Transverse colon (tissue), 4 donors: Measurements from ENCODE around the gene IPO11. TPM values are rescaled to one million over a fixed set of nuclear protein-coding genes. Genes with fewer than 3 reads are reported as not detected.
A peak's percentile ranks its signal among the peaks of the same experiment; 100 is the strongest.

Experiments
- DNase-seq: peaks from one replicate; pipeline ENCODE4 v3.0.0-alpha.2; 2019
- H3K27ac ChIP-seq, 4 donors: fragments of 200-600 bp; sonication (generic); 2 replicates each; pipeline ENCODE4 v1.5.1; 2016 to 2018; ENCODE audit warnings: inconsistent platforms in 4 of 4
- H3K27me3 ChIP-seq: fragments of 200-600 bp; sonication (generic); 2 replicates; pipeline ENCODE4 v1.5.1; 2017; ENCODE audit warnings: inconsistent platforms
- H3K36me3 ChIP-seq, 4 donors: fragments of 200-600 bp; sonication (generic); 2 replicates each; pipeline ENCODE4 v1.5.1; 2017 to 2019; ENCODE audit warnings: inconsistent platforms in 4 of 4
- H3K4me1 ChIP-seq, 4 donors: fragments of 200-600 bp; sonication (generic); 2 replicates each; pipeline ENCODE4 v1.5.1; 2017 to 2020; ENCODE audit warnings: inconsistent platforms in 4 of 4
- H3K4me3 ChIP-seq, 4 donors: fragments of 200-600 bp; sonication (generic); 1 replicate in 1 of 4; 2 replicates in 3 of 4; pipeline versions ENCODE4 v1.5.1 to v1.6.1; 2017 to 2019; ENCODE audit warnings: inconsistent platforms in 4 of 4
- H3K9me3 ChIP-seq, 2 donors: fragments of 200-600 bp; sonication (generic); 2 replicates each; pipeline ENCODE4 v1.5.1; 2017 to 2019; ENCODE audit warnings: inconsistent platforms in 2 of 2
- CTCF ChIP-seq, 5 experiments: fragments of 200-600 bp in 3 of 5; fragments of 450-650 bp in 2 of 5; sonication (generic) in 3 of 5; IDR thresholded peaks; 1 replicate in 2 of 5; 2 replicates in 3 of 5; pipeline ENCODE4 v1.5.1; 2016 to 2017; ENCODE audit warnings: antibody characterized with exemption in 5 of 5, inconsistent platforms in 3 of 5, mild to moderate bottlenecking in 2 of 5, moderate library complexity in 1 of 5
- EP300 ChIP-seq: sonication (generic); formaldehyde crosslinking; IDR thresholded peaks from one replicate; pipeline ENCODE4 v1.6.1; 2017; ENCODE audit warnings: antibody characterized with exemption, low read depth
- POLR2A ChIP-seq: fragments of 450-650 bp; IDR thresholded peaks from one replicate; pipeline ENCODE4 v1.6.1; 2016; ENCODE audit warnings: antibody characterized with exemption, mild to moderate bottlenecking, moderate library complexity
- POLR2AphosphoS5 ChIP-seq, 3 donors: sonication (generic); formaldehyde crosslinking; IDR thresholded peaks; one replicate each; pipeline ENCODE4 v1.6.1; 2016; ENCODE audit warnings: antibody characterized with exemption in 3 of 3
- WGBS, 2 donors: methylation state at CpG; one replicate each; pipeline ENCODE4 v1.1.5; 2018; ENCODE audit warnings: low coverage in 1 of 2; 5-methylcytosine and 5-hydroxymethylcytosine counted together
- in situ Hi-C, 4 donors: fragments of 200-750 bp; cut with MboI; loops; one replicate each; pipeline versions ENCODE4 v1.15.0 to v1.15.1; 2017; ENCODE audit warnings: low sequenced_read_pairs in 3 of 4, low pct_ligation_motif_present in 1 of 4, low pct_unique_long_range_greater_than_20kb in 1 of 4
- intact Hi-C: fragments of 100-400 bp; cut with DNase I; formaldehyde crosslinking; loops from one replicate; pipeline ENCODE4 v1.15.1; 2023; ENCODE audit warnings: low total_unique reads
- total RNA-seq, 4 donors: library from RNA; depleted of rRNA; stranded (reverse); fragments of >200 nt; gene quantifications; one replicate each; pipeline ENCODE4 v1.1.0, GENCODE V29; 2016

IPO11 gene
- 10 to 100 TPM in 3 of 4 donors, 1 to 10 TPM in 1; 6.4 to 37.8 (median 16.3) TPM for total RNA-seq

- WGBS, 2 donors = 0 to 2% methylated on average over 8 to 64 of the region's 66 CpGs
- H3K27ac ChIP-seq = peak within 1 kb of the TSS; percentile 69 to 90 (median 79)
- H3K27me3 ChIP-seq = no peaks in the 10 kb centered on the region
- no peaks in the 10 kb centered on the region for H3K36me3 ChIP-seq
- H3K4me3 ChIP-seq = peak within 1 kb of the TSS; percentile 61 to 93 (median 86)
- intact Hi-C loops = no loop called here
- DNase-seq = peak; percentile 99
- H3K4me1 ChIP-seq = peaks cover 9 to 18% (median 12%) of the 10 kb centered on the region in 4 donors
- H3K9me3 ChIP-seq = no peaks in the 10 kb centered on the region
- in situ Hi-C loops = no loop called here
- peak; percentile 78 for TF ChIP-seq POLR2A
- TF ChIP-seq CTCF (IDR thresholded peaks at IDR 0.05) = no peak
- TF ChIP-seq EP300 = no peak
- peak; percentile 93 for TF ChIP-seq POLR2AphosphoS5 (IDR thresholded peaks at IDR 0.05)
Observed at GRCh38 chr5:62412549-62413329, at the start of gene IPO11. Gene IPO11, plus strand, starts transcription at chr5:62412763. Its CDS starts 24,517 bp downstream, at chr5:62437280.

- intact Hi-C loops = no loop called here
- WGBS, 2 donors = 83 to 90% methylated on average over 2 of the region's 2 CpGs
- Histone ChIP-seq H3K36me3 (peaks cover 0 to 30% (median 12%) of the 10 kb centered on the region in 4 donors), H3K27ac (no peak overlapping the region), H3K9me3 (no peaks in the 10 kb centered on the region), H3K4me1 (no peaks in the 10 kb centered on the region), H3K4me3 (no peak overlapping the region), H3K27me3 (no peaks in the 10 kb centered on the region)
- no peak for DNase-seq
- in situ Hi-C loops = no loop called here
- TF ChIP-seq CTCF (IDR thresholded peaks at IDR 0.05) = no peak
Observed at GRCh38 chr5:62369039-62369438, 43.5 kb upstream of the IPO11 start.

- no peak for DNase-seq
- Histone ChIP-seq H3K27ac (no peak overlapping the region), H3K36me3 (peaks cover 0 to 22% (median 5%) of the 10 kb centered on the region in 4 donors), H3K9me3 (no peaks in the 10 kb centered on the region), H3K4me1 (no peaks in the 10 kb centered on the region), H3K27me3 (no peaks in the 10 kb centered on the region), H3K4me3 (no peak overlapping the region)
- in situ Hi-C loops = no loop called here
- intact Hi-C loops = no loop called here
- TF ChIP-seq EP300 (no peak), CTCF (IDR thresholded peaks at IDR 0.05) (no peak), POLR2A (no peak), POLR2AphosphoS5 (IDR thresholded peaks at IDR 0.05) (no peak)
Observed at GRCh38 chr5:62371409-62371808, 41.2 kb upstream of the IPO11 start.

- Histone ChIP-seq H3K36me3 (peaks cover 0 to 24% (median 5%) of the 10 kb centered on the region in 4 donors), H3K27me3 (no peaks in the 10 kb centered on the region), H3K9me3 (no peaks in the 10 kb centered on the region), H3K27ac (no peak overlapping the region), H3K4me1 (no peaks in the 10 kb centered on the region), H3K4me3 (no peak overlapping the region)
- TF ChIP-seq CTCF (IDR thresholded peaks at IDR 0.05) (no peak), POLR2A (no peak), POLR2AphosphoS5 (IDR thresholded peaks at IDR 0.05) (no peak), EP300 (no peak)
- DNase-seq = no peak
- in situ Hi-C loops = no loop called here
- intact Hi-C loops = no loop called here
- 88 to 99% methylated on average over 3 of the region's 3 CpGs for WGBS, 2 donors
Observed at GRCh38 chr5:62372600-62372999, 40.0 kb upstream of the IPO11 start.
